ENCODE results near the gene PDLIM5.

DNA sequence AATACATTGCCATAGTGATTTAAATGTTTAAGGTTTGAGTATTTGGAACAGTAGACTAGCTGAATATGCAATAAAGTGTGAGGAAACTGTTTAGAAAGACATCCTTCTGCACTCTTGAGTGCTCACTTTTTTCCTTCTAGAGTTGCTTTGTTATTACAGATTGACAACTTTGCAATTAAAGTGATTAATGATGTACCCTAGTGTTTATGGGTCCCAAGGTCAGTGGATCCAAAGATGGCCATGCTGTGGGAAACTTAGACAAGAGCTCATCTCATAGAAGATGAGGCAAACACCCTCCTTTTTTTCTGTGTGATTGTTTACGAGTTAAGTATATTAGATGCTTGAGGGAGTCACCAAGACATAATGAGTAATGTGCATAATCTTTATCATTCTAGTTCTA, 118.8 kb downstream of the PDLIM5 start:
- TF ChIP-seq POLR2A (IDR thresholded peaks at IDR 0.05) (no peak), POLR2AphosphoS5 (IDR thresholded peaks at IDR 0.05) (no peak), EP300 (IDR thresholded peaks at IDR 0.05; ENCODE audit: low read depth) (no peak)
- TF ChIP-seq, protein P1, sequence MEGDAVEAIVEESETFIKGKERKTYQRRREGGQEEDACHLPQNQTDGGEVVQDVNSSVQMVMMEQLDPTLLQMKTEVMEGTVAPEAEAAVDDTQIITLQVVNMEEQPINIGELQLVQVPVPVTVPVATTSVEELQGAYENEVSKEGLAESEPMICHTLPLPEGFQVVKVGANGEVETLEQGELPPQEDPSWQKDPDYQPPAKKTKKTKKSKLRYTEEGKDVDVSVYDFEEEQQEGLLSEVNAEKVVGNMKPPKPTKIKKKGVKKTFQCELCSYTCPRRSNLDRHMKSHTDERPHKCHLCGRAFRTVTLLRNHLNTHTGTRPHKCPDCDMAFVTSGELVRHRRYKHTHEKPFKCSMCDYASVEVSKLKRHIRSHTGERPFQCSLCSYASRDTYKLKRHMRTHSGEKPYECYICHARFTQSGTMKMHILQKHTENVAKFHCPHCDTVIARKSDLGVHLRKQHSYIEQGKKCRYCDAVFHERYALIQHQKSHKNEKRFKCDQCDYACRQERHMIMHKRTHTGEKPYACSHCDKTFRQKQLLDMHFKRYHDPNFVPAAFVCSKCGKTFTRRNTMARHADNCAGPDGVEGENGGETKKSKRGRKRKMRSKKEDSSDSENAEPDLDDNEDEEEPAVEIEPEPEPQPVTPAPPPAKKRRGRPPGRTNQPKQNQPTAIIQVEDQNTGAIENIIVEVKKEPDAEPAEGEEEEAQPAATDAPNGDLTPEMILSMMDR (IDR thresholded peaks at IDR 0.05), result no peak

Data from transverse colon (tissue), 4 donors.